ENCODE data around the gene PPIL1. TPM values are rescaled to one million over a fixed set of nuclear protein-coding genes. Genes with fewer than 3 reads are reported as not detected.

PPIL1 gene
- total and polyA plus RNA-seq, 2 of the 4 experiments (the other 2 are of a cell fraction), result 28.4 to 58.4 TPM

DNA sequence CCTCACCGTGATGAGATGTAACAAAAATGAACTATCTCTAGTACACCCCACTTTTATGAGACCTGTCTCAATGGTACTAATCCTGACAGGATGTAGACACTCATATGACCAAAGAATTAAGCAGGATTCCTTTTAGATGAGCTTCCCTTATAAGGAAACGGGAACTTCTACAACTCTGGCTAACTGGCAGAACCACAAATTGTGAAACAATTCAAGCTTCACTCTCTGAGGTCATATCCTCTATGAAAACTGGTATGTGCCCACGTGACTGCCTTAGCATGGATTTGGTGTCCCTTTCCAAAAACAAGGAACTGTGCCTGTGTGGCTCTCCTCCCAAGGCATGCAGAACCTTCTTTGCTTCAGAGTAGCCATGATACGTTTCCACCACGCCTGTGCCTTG lies 21.3 kb downstream of the PPIL1 start:
- H3K14ac ChIP-seq (replicated peaks; ENCODE audit: low read depth, low read length), result peak overlapping the region; percentile 91
- H3K36me3 ChIP-seq (ENCODE audit: control insufficient read depth, insufficient read depth, low read length), result peaks cover 7% of the 10 kb centered on the region
- H3K27ac ChIP-seq (ENCODE audit: insufficient read depth, low read length), result peak overlapping the region; percentile 53
- H3K18ac ChIP-seq (ENCODE audit: low read depth, low read length), result peak overlapping the region; percentile 75
- no peaks in the 10 kb centered on the region for H3K27me3 ChIP-seq (ENCODE audit: control insufficient read depth, insufficient read depth, low read length)
- dilution Hi-C loops (cut with HindIII; ENCODE audit: low sequenced_read_pairs, unreplicated experiment) (no loop called here), in situ Hi-C loops (cut with MboI; ENCODE audit: low sequenced_read_pairs) (no loop called here), intact Hi-C loops (cut with micrococcal nuclease) (loop anchor here (2.0 kb wide), 1 partner anchor 87 kb away; no protein-coding TSS in a partner anchor)
- H2AFZ ChIP-seq (replicated peaks; ENCODE audit: low read length, poor library complexity), result peak overlapping the region; percentile 52
- H2AK9ac ChIP-seq (replicated peaks; ENCODE audit: low read depth, low read length, poor library complexity), result peak overlapping the region; percentile 94
- H2AK5ac ChIP-seq (ENCODE audit: low read depth, low read length), result peak overlapping the region; percentile 97
- peaks cover 25% of the 10 kb centered on the region for H3K9me1 ChIP-seq (ENCODE audit: insufficient read depth, low read length)
- peaks cover 2% of the 10 kb centered on the region; the same call in 1 of the 2 replicates for H4K20me1 ChIP-seq (ENCODE audit: insufficient read depth, low read length)
- POLR2A ChIA-PET (ENCODE audit: unreplicated experiment), result interaction anchor here (0.6 kb wide), 1 partner anchor 327 kb away, joined by 6 read pairs; no protein-coding TSS in a partner anchor
- peak overlapping the region; percentile 70 for H4K5ac ChIP-seq (ENCODE audit: low read depth, low read length)
- peak overlapping the region; percentile 91 for H3K4ac ChIP-seq (ENCODE audit: low read depth, low read length)
- H3K9ac ChIP-seq (ENCODE audit: low read depth, low read length), result no peak overlapping the region
- BruUV-seq (replicated peaks), result no TSS peak
- H3K9me3 ChIP-seq (ENCODE audit: control insufficient read depth, insufficient read depth, low read length), result peaks cover 3% of the 10 kb centered on the region
- peak overlapping the region; percentile 63; the same call in 1 of the 2 replicates for H3K23ac ChIP-seq (ENCODE audit: low read depth, low read length)
- H3K4me2 ChIP-seq (ENCODE audit: low read depth, low read length), result no peak overlapping the region
- H2BK5ac ChIP-seq (ENCODE audit: low read depth, low read length, poor library complexity, severe bottlenecking), result peak overlapping the region; percentile 81
- no CpG with 5 or more reads among the region's 5 CpGs for WGBS, 2 experiments (ENCODE audit: extremely low coverage in 2 of 2, insufficient read length in 1 of 2)
- peak overlapping the region; percentile 92 for H2BK15ac ChIP-seq (ENCODE audit: low read depth, low read length)
- DNase-seq, result peak; percentile 90
- TF ChIP-seq RCOR1 (IDR thresholded peaks at IDR 0.05; ENCODE audit: insufficient replicate concordance, low read length) (no peak), USF2 (IDR thresholded peaks at IDR 0.05; ENCODE audit: low read depth, low read length) (peak; percentile 92), MAFK (IDR thresholded peaks at IDR 0.05; ENCODE audit: low read depth, low read length) (no peak), MAZ (IDR thresholded peaks at IDR 0.05; ENCODE audit: borderline replicate concordance, low read depth, low read length) (no peak), CEBPB (IDR thresholded peaks at IDR 0.05; ENCODE audit: low read depth, low read length) (peak; percentile 91), SMC3 (IDR thresholded peaks at IDR 0.05; ENCODE audit: low read depth, low read length) (no peak)
- H3K4me1 ChIP-seq (ENCODE audit: control insufficient read depth, insufficient read depth, low read length), result peaks cover 9% of the 10 kb centered on the region
- H3K79me1 ChIP-seq (ENCODE audit: low read depth in 1 of 2, low read length in 2 of 2), result peaks cover 14 to 48% of the 10 kb centered on the region in 2 experiments
- CTCF ChIA-PET, result interaction anchor here (1.8 to 2.0 kb wide), 3 partner anchors 13 to 80 kb away, joined by 4 to 5 read pairs (median 4); partner anchors contain the start of gene PPIL1
- peak overlapping the region; percentile 91 for H2BK20ac ChIP-seq (ENCODE audit: low read depth, low read length)
- peak overlapping the region; percentile 86 for H2BK120ac ChIP-seq (ENCODE audit: low read depth, low read length)
- H4K91ac ChIP-seq (ENCODE audit: insufficient read depth, low read depth, low read length), result peak overlapping the region; percentile 74
- peak; percentile 63 for ATAC-seq (ENCODE audit: low read depth)
- peak overlapping the region; percentile 21 to 75 for H4K8ac ChIP-seq (ENCODE audit: low read depth in 2 of 2, low read length in 2 of 2)
- H3K56ac ChIP-seq (ENCODE audit: extremely low read depth, insufficient read depth, low read length), result peak overlapping the region; percentile 42
- H3K4me3 ChIP-seq (ENCODE audit: insufficient read depth, low read depth, low read length), result no peak overlapping the region

All from IMR-90 (cell line).